ENCODE data around the gene KRCC1.

DNA sequence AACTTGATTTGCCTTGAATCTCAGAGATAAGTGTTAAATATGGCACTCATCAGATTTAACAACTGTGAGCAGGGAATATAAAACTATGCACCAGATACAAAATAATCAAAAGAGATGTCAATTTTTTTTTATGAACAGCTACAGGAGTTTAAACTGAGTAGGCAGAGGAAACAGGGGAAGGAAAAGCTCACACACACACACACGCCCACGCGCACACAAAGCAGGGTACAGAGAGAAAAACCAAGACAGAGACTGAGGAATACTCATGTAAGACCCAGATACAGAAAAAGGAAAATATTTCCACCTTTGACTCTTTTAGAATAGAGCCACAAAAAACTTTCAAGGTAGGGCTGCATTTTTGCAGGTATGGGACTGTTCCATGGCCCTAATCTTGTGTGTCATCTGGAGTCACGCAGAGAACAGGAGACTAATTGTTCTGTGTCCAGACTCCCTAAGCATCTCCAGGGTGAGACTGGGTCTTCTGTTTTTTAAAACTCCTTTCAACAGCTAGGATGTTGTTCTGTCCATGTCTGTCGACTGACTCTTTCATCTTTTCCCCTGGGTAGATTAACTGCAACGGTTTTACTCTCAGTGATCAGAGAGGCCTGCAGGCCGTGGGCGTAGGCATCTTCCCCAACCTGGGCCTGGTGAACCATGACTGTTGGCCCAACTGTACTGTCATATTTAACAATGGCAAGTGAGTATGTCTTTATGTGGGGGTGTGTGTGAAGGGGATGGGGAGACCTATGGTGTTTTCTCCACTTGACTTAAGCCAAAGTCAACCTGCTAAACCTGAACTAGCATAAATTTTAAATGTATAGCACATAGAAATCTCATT lies 35.1 kb upstream of the KRCC1 start:
- TF ChIP-seq, protein P1, sequence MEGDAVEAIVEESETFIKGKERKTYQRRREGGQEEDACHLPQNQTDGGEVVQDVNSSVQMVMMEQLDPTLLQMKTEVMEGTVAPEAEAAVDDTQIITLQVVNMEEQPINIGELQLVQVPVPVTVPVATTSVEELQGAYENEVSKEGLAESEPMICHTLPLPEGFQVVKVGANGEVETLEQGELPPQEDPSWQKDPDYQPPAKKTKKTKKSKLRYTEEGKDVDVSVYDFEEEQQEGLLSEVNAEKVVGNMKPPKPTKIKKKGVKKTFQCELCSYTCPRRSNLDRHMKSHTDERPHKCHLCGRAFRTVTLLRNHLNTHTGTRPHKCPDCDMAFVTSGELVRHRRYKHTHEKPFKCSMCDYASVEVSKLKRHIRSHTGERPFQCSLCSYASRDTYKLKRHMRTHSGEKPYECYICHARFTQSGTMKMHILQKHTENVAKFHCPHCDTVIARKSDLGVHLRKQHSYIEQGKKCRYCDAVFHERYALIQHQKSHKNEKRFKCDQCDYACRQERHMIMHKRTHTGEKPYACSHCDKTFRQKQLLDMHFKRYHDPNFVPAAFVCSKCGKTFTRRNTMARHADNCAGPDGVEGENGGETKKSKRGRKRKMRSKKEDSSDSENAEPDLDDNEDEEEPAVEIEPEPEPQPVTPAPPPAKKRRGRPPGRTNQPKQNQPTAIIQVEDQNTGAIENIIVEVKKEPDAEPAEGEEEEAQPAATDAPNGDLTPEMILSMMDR (IDR thresholded peaks at IDR 0.05; ENCODE audit: insufficient read depth, low read length, poor library complexity, severe bottlenecking) = no peak
- TF ChIP-seq EZH2phosphoT487 (conservative IDR thresholded peaks at IDR 0.05; ENCODE audit: low read length) = no peak

Measured in SU-DHL-6 (cell line).